ENCODE data around the gene SPTBN5. TPM values are rescaled to one million over a fixed set of nuclear protein-coding genes. Genes with fewer than 3 reads are reported as not detected.

The SPTBN5 gene
- total RNA-seq, 4 donors from 2014 or later, result 0.27 to 4.1 (median 1.8) TPM; not detected in 1

GRCh38 chr15:41862515-41863116 is 31.2 kb downstream of the SPTBN5 start:
- Histone ChIP-seq H3K9me3 (no peaks in the 10 kb centered on the region), H3K27me3 (no peaks in the 10 kb centered on the region), H3K36me3 (no peaks in the 10 kb centered on the region), H3K4me3 (no peak overlapping the region), H3K27ac (no peak overlapping the region), H3K4me1 (no peaks in the 10 kb centered on the region)
- DNase-seq, result peak in 2 of 3 donors; percentile 59 to 66
- TF ChIP-seq POLR2A (IDR thresholded peaks at IDR 0.05) (no peak), CTCF (IDR thresholded peaks at IDR 0.05) (no peak)

GRCh38 chr15:41861736-41862356 is 32.0 kb downstream of the SPTBN5 start:
- Histone ChIP-seq H3K27ac (no peak overlapping the region), H3K9me3 (no peaks in the 10 kb centered on the region), H3K36me3 (no peaks in the 10 kb centered on the region), H3K4me1 (no peaks in the 10 kb centered on the region), H3K27me3 (no peaks in the 10 kb centered on the region), H3K4me3 (no peak overlapping the region)
- DNase-seq, result no peak
- no peak for TF ChIP-seq POLR2A (IDR thresholded peaks at IDR 0.05)

- Histone ChIP-seq H3K4me1 (no peaks in the 10 kb centered on the region), H3K4me3 (no peak overlapping the region), H3K27ac (no peak overlapping the region), H3K27me3 (no peaks in the 10 kb centered on the region), H3K9me3 (no peaks in the 10 kb centered on the region), H3K36me3 (no peaks in the 10 kb centered on the region)
- TF ChIP-seq CTCF (IDR thresholded peaks at IDR 0.05) (no peak), POLR2A (IDR thresholded peaks at IDR 0.05) (no peak)
- no peak for DNase-seq
Measured at GRCh38 chr15:41860049-41860828, 33.6 kb downstream of the SPTBN5 start.

- no peak for TF ChIP-seq CTCF (IDR thresholded peaks at IDR 0.05)
- no peak for TF ChIP-seq POLR2A (IDR thresholded peaks at IDR 0.05)
- Histone ChIP-seq H3K4me1 (no peaks in the 10 kb centered on the region), H3K27ac (no peak overlapping the region), H3K27me3 (no peaks in the 10 kb centered on the region), H3K36me3 (no peaks in the 10 kb centered on the region), H3K4me3 (no peak overlapping the region), H3K9me3 (no peaks in the 10 kb centered on the region)
- no peak for DNase-seq
Measured at GRCh38 chr15:41858756-41859155, 35.1 kb downstream of the SPTBN5 start.

GRCh38 chr15:41857316-41857715 is 36.5 kb downstream of the SPTBN5 start:
- no peak for DNase-seq
- H3K9me3 ChIP-seq, result no peaks in the 10 kb centered on the region
- H3K4me3 ChIP-seq, result no peak overlapping the region
- H3K27me3 ChIP-seq, result no peaks in the 10 kb centered on the region
- no peak overlapping the region for H3K27ac ChIP-seq
- H3K4me1 ChIP-seq, result no peaks in the 10 kb centered on the region
- H3K36me3 ChIP-seq, result no peaks in the 10 kb centered on the region
- TF ChIP-seq CTCF (IDR thresholded peaks at IDR 0.05), result no peak

GRCh38 chr15:41856716-41857115 is 37.1 kb downstream of the SPTBN5 start:
- Histone ChIP-seq H3K9me3 (no peaks in the 10 kb centered on the region), H3K27ac (no peak overlapping the region), H3K36me3 (no peaks in the 10 kb centered on the region), H3K4me1 (no peaks in the 10 kb centered on the region), H3K4me3 (no peak overlapping the region), H3K27me3 (no peaks in the 10 kb centered on the region)
- DNase-seq, result no peak
- TF ChIP-seq POLR2A (IDR thresholded peaks at IDR 0.05), result no peak
- TF ChIP-seq CTCF (IDR thresholded peaks at IDR 0.05), result no peak

All from Peyer's patch (tissue), 4 donors.